ENCODE data around the gene NELFB. TPM values are rescaled to one million over a fixed set of nuclear protein-coding genes. Genes with fewer than 3 reads are reported as not detected.
A peak's percentile ranks its signal among the peaks of the same experiment; 100 is the strongest.

NELFB gene
- total and polyA plus RNA-seq, 5 donors, result 33.8 to 38.6 (median 35.6) TPM

DNA sequence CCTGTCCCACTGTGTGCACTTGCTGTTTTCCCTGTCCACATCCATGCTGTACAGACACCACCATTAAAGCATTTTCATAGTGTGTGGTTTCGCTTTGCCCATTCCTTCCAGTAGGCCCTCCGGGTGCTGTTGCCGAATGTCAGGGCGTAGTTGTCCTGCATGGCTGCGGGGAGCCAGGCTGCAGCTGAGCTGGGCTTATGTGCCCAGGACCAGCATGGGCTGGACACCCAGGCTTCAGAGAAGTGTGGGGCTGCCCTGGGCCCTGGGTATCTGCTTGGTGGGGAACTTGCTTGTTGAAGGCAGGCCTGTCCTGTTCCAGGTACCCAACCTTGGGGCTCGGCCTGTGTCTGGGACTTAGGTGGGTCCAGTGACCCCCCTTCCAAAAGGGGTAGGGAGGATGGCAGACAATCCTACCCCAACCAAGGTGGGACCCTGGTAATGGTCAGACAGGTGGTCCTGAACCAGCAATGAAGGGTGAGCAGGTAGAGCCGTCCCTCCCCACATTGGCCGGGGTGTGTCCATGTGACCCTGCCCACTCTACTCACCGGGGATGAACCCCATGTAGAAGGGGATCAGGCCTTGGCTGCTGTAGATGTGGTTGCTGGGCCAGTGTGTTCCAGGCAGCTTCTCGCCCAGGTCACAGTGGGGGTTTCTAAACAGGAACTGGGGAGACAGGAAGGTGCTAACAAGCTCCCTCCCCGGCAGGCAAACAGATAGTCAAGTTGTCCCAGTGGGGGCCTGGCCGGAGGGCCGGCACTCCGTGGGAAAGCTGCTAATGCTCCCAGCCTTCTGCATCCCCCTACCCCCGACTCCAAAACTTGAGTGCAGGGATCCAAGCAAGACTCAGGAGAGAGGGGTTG is 11.3 kb upstream of the NELFB start:
- peaks cover 3% of the 10 kb centered on the region for H3K4me1 ChIP-seq (ENCODE audit: control insufficient read depth, insufficient read depth, low read length)
- H3K27ac ChIP-seq (ENCODE audit: low read length), result no peak overlapping the region
- H3K4me3 ChIP-seq (ENCODE audit: low read length), result no peak overlapping the region
- intact Hi-C loops (cut with DNase I), result loop anchor here in 1 of 4 donors (10.0 kb wide), 1 partner anchor 1199 kb away; no protein-coding TSS in a partner anchor
- DNase-seq (peak in 1 of 3 donors; percentile 18), ATAC-seq (no peak)
- no peaks in the 10 kb centered on the region for H3K9me3 ChIP-seq (ENCODE audit: control insufficient read depth, low read length)
- H3K27me3 ChIP-seq (ENCODE audit: control insufficient read depth, insufficient read depth), result no peaks in the 10 kb centered on the region
- 62% methylated on average over 15 of the region's 15 CpGs for WGBS

DNA sequence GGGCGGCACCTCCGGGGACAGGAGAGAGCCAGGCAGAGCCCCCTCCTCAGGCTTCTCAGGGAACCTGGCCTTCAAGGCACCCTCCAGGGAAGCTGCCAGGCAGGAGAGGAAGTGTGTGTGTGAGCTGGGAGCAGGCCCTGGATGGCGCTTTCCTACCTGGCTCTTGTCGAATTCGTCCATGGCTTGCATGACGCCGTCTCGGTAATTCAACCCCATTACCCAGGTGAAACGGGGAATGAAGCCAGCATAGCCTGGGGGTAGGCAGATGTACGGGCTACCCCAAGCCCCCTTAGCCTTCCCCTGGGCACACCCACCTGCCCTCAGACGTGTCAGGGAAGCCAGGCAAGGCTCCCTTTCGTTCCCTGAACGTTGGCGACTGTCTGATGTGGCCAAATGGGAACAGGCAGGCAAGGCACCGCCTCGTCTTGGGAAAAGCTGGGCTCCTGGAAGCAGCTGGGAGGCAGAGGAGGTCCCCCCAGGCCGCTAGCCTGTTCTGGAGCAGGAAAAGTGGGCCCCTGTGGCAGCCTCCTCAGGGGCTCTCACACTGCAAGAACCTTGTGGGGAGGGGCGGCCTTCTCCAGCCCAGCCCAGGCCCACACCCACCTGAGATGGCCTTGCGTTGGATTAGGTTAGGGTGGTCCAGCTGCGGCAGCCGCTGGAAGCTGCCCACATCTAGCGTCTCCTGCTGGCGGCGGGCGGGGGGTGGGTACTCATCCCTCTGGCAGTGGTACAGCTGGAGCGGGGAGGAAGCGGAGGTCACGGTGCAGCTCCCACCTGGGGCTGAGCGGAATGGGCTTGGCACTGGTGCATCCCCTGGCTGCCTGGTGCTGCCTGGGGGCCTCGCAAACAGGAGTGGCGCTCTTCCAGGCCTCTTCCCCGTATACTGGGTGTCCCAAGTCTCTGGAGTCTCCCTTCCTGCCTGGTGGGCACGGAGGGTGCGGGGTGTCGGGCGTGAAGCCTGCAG is 10.4 kb upstream of the NELFB start:
- intact Hi-C loops (cut with DNase I), result loop anchor here in 1 of 4 donors (10.0 kb wide), 1 partner anchor 1200 kb away; no protein-coding TSS in a partner anchor
- H3K4me3 ChIP-seq (ENCODE audit: low read length), result no peak overlapping the region
- no peaks in the 10 kb centered on the region for H3K9me3 ChIP-seq (ENCODE audit: control insufficient read depth, low read length)
- no peaks in the 10 kb centered on the region for H3K27me3 ChIP-seq (ENCODE audit: control insufficient read depth, insufficient read depth)
- 64% methylated on average over 36 of the region's 36 CpGs for WGBS
- DNase-seq (no peak), ATAC-seq (no peak)
- no peak overlapping the region for H3K27ac ChIP-seq (ENCODE audit: low read length)
- H3K4me1 ChIP-seq (ENCODE audit: control insufficient read depth, insufficient read depth, low read length), result peaks cover 3% of the 10 kb centered on the region

DNA sequence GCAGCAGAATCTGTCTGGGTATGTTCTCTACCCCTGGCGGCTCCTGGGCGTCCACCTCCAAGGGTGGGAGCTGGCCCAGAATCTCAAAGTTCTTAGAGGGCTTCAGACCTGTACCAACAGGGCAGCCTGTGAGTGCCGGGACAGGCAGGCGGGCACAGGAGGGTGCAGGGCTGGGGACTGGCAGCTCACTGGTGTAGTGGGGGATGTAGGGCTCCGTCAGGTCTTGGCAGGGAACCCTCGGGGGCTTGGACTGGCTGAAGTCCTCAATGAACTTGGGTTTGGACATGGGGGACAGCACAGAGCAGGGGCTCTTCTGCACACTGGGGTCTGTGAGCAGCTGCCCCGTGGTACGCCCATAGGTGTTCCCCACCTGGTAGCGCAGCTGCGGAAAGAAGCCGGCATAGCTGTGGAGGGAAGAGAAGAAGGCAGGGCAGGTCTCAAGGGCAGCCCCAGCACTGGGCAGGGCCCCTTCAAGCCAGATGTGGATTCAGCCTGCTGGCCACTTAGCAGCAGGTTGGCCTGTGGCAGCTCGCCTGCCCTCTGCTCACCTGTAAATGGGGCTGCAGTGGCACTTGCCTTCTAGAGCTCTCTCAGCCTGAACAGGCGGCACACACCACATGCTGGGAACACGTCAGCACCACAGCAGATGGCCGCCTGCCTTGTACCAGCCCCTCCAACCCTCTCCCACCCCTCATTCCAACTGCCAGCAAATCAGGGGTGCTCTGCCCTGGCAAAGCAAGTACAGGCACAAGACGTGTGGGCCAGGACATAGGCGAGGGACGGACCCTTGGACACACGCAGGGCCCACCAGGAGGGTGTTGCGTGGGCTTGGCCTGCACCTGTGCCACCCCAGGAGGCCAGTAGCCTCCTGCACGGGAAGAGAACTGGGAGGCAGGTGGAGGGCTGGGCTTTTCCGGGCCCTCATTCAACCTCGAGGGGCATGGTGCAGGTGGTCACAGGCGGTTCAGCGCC is 9.4 kb upstream of the NELFB start:
- DNase-seq, result no peak
- ATAC-seq, result no peak
- Histone ChIP-seq H3K27ac (ENCODE audit: low read length) (no peak overlapping the region), H3K4me1 (ENCODE audit: control insufficient read depth, insufficient read depth, low read length) (peaks cover 7% of the 10 kb centered on the region), H3K9me3 (ENCODE audit: control insufficient read depth, low read length) (no peaks in the 10 kb centered on the region), H3K4me3 (ENCODE audit: low read length) (no peak overlapping the region), H3K27me3 (ENCODE audit: control insufficient read depth, insufficient read depth) (no peaks in the 10 kb centered on the region)
- WGBS, result 91% methylated on average over 25 of the region's 25 CpGs
- intact Hi-C loops (cut with DNase I), result loop anchor here in 1 of 4 donors (10.0 kb wide), 1 partner anchor 1201 kb away; no protein-coding TSS in a partner anchor

DNA sequence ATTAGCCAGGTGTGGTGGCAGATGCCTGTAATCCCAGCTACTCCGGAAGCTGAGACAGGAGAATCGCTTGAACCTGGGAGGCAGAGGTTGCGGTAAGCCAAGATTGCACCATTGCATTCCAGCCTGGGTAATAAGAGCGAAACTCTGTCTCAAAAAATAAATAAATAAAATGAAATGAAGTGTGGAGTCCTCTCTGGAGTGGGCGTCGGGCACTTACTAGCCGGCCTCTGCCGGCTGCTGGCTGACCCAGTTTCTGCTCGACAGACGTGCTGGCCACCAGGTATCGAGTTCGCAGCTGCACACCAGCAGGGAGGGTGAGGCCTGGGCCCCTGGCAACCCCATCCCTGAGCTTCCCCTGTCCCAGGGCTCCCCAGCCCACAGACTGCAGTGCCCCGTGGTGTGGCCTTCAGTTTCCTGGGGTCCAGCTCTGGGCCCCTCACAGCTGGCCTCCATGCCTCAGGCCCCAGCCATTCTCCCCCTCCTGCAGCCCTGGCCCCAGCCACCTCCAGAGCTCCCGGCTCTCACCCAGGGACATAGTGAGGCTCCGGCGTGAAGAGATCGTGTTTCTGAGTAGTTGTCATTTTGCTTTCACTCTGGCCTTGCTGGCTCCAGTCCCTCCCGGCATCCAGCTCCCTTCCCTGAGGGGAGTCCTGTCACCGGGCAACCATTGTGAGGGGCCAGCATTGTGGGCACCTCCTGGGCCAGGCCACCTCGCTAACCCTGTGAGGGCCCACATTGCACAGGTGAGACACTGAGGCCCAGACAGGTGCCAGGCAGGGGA is 7.8 kb upstream of the NELFB start:
- no peak for ATAC-seq
- Histone ChIP-seq H3K4me3 (ENCODE audit: low read length) (no peak overlapping the region), H3K27me3 (ENCODE audit: control insufficient read depth, insufficient read depth) (no peaks in the 10 kb centered on the region), H3K9me3 (ENCODE audit: control insufficient read depth, low read length) (no peaks in the 10 kb centered on the region), H3K4me1 (ENCODE audit: control insufficient read depth, insufficient read depth, low read length) (peaks cover 5% of the 10 kb centered on the region), H3K27ac (ENCODE audit: low read length) (peak overlapping the region; percentile 22)
- 73% methylated on average over 20 of the region's 20 CpGs for WGBS
- no peak for DNase-seq
- intact Hi-C loops (cut with DNase I), result loop anchor here in 1 of 4 donors (10.0 kb wide), 1 partner anchor 1203 kb away; no protein-coding TSS in a partner anchor

DNA sequence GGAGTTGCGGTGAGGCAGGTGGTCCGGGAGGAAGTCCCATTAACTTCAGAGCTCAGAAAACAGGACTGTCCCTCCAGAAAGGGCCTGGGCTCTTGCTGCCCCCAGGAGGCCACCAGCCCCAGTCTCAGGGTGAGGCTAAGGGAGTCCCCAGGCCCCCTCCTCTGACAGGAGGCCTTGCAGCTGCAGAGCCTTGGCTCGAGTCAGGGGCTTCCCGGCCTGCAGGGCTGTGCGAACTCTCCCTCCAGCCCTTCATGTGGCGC is 7.3 kb upstream of the NELFB start:
- WGBS, result 81% methylated on average over 6 of the region's 6 CpGs
- intact Hi-C loops (cut with DNase I), result loop anchor here in 1 of 4 donors (10.0 kb wide), 1 partner anchor 1203 kb away; no protein-coding TSS in a partner anchor
- no peak for ATAC-seq
- Histone ChIP-seq H3K4me1 (ENCODE audit: control insufficient read depth, insufficient read depth, low read length) (peaks cover 4% of the 10 kb centered on the region), H3K9me3 (ENCODE audit: control insufficient read depth, low read length) (no peaks in the 10 kb centered on the region), H3K4me3 (ENCODE audit: low read length) (no peak overlapping the region), H3K27ac (ENCODE audit: low read length) (no peak overlapping the region), H3K27me3 (ENCODE audit: control insufficient read depth, insufficient read depth) (no peaks in the 10 kb centered on the region)
- no peak for DNase-seq

DNA sequence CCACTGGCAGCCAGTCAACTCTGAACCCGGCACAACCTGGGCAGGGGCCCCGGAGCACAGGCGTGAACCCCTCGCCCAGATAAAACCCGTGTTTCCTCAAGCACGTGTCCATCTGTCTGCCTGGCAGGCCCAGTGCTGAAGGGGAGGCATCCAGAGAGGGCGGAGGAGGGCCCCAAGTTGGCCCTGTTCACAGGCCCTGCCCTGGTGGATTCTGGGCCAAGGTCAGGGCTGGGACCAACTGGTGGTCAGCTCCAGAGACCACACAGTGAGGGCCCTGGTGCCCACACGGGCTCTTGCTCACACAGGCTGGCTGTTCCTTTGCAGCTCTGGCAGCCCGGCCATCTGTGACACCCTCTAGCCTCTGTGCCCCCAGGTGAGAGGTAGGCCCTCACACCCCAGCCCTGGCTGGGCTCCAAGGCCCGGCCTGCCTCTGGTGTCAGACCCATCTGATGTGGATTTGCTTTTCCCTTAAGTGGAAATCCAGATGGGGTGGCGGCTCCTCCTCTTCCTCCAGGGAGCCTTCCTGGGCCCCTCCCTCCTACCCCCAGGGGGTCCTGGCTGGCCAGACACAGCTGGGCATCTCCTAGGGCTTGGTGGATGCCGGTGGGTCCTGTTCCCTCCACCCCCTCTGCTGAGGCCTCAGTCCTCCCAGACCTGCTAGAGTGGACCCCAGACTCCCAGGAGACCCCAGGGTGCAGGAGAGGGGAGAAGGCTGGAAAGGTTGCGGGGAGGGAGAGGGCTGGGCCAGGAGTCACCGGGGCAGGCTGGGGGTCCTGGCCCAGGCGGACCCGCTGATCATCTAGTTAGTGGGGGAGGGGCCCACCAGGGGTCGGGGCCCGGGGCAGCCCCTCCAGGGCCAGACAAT is 4.6 kb upstream of the NELFB start:
- H3K27ac ChIP-seq (ENCODE audit: low read length), result peak overlapping the region; percentile 30
- peaks cover 7% of the 10 kb centered on the region for H3K4me1 ChIP-seq (ENCODE audit: control insufficient read depth, insufficient read depth, low read length)
- H3K27me3 ChIP-seq (ENCODE audit: control insufficient read depth, insufficient read depth), result no peaks in the 10 kb centered on the region
- no peak for DNase-seq
- 46% methylated on average over 18 of the region's 18 CpGs for WGBS
- no peaks in the 10 kb centered on the region for H3K9me3 ChIP-seq (ENCODE audit: control insufficient read depth, low read length)
- peak in 1 of 2 donors; percentile 1 for ATAC-seq
- intact Hi-C loops (cut with DNase I), result no loop called here
- H3K4me3 ChIP-seq (ENCODE audit: low read length), result no peak overlapping the region

DNA sequence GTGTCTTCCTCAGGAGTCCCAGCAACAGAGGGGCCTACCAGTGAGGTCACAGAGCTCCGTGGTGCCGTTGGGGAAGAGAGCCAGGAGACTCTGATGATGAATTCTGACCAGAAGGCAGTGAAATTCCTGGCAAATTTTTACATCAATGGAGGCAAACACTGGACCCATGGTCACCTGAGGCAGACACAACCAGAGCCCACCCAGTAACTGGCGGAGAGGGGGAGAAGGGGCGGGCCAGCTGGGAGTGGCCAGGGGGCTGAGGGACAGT is 4.0 kb upstream of the NELFB start, which contains the start of gene STPG3:
TSS of gene STPG3 (plus strand) at position 93 of the 268 bp plus-strand sequence. CDS start at position 94, 1 bp downstream.
- DNase-seq (no peak), ATAC-seq (no peak)
- H3K9me3 ChIP-seq (ENCODE audit: control insufficient read depth, low read length), result no peaks in the 10 kb centered on the region
- WGBS, result 67% methylated on average over 4 of the region's 4 CpGs
- peaks cover 7% of the 10 kb centered on the region for H3K4me1 ChIP-seq (ENCODE audit: control insufficient read depth, insufficient read depth, low read length)
- H3K27ac ChIP-seq (ENCODE audit: low read length), result peak within 1 kb of the TSS; percentile 30
- H3K4me3 ChIP-seq (ENCODE audit: low read length), result no peak within 1 kb of the TSS
- H3K27me3 ChIP-seq (ENCODE audit: control insufficient read depth, insufficient read depth), result no peaks in the 10 kb centered on the region
- intact Hi-C loops (cut with DNase I), result no loop called here

DNA sequence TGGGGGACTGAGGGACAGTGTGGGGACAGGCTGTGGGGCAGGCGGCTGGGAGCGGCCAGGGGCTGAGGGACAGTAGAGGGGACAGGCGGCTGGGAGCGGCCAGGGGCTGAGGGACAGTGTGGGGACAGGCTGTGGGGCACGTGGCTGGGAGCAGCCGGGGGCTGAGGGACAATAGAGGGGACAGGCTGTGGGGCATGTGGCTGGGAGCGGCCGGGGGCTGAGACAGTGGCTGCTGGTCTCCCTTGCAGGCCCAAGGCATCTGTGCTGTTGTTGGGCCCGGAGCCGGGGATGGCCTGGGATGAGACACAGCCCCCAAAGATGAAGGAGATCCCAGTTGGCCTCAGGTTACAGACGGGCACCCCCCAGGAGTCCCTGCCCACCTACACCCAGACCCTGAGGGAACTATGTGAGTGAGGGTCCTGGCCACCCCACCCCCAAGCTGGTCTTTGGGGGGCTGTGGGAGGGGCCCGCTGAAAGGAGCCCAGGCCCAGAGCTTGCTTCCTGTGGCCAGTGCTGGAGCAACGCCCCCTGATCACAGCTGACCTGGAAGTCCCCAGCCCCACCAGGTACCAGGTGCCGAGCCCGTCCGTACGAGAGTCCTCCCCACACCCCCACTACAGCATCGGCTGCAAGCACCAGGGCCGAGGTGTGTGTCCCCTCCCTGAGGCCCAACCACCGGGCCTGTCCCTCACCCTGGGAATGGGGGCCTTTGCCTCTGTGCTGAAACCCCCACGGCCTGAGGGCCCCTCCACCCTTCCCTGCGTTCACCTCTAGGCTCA is 3.4 kb upstream of the NELFB start:
- ATAC-seq (no peak), DNase-seq (no peak)
- no peaks in the 10 kb centered on the region for H3K27me3 ChIP-seq (ENCODE audit: control insufficient read depth, insufficient read depth)
- H3K4me3 ChIP-seq (ENCODE audit: low read length), result no peak overlapping the region
- WGBS, result 86% methylated on average over 22 of the region's 22 CpGs
- peaks cover 7% of the 10 kb centered on the region for H3K4me1 ChIP-seq (ENCODE audit: control insufficient read depth, insufficient read depth, low read length)
- H3K27ac ChIP-seq (ENCODE audit: low read length), result no peak overlapping the region
- no peaks in the 10 kb centered on the region for H3K9me3 ChIP-seq (ENCODE audit: control insufficient read depth, low read length)
- intact Hi-C loops (cut with DNase I), result no loop called here
